ENCODE data around the gene AVPR1B. TPM values are rescaled to one million over a fixed set of nuclear protein-coding genes. Genes with fewer than 3 reads are reported as not detected.
"Not testable (repeated sequence)": the region's sequence is repeated elsewhere in the genome, so short reads cannot be mapped to it uniquely, and the experiment has no call there.

Gene AVPR1B
- polyA plus RNA-seq, 3 donors = 0.90 to 1.6 (median 1.2) TPM

GRCh38 chr1:206083750-206084149, 33.4 kb downstream of the AVPR1B start:
- DNase-seq = no peak

GRCh38 chr1:206082831-206083695, 34.1 kb downstream of the AVPR1B start:
- DNase-seq = no peak

- no peak for DNase-seq
These were observed 35.3 kb downstream of the AVPR1B start for GRCh38 chr1:206081856-206082255.

DNA sequence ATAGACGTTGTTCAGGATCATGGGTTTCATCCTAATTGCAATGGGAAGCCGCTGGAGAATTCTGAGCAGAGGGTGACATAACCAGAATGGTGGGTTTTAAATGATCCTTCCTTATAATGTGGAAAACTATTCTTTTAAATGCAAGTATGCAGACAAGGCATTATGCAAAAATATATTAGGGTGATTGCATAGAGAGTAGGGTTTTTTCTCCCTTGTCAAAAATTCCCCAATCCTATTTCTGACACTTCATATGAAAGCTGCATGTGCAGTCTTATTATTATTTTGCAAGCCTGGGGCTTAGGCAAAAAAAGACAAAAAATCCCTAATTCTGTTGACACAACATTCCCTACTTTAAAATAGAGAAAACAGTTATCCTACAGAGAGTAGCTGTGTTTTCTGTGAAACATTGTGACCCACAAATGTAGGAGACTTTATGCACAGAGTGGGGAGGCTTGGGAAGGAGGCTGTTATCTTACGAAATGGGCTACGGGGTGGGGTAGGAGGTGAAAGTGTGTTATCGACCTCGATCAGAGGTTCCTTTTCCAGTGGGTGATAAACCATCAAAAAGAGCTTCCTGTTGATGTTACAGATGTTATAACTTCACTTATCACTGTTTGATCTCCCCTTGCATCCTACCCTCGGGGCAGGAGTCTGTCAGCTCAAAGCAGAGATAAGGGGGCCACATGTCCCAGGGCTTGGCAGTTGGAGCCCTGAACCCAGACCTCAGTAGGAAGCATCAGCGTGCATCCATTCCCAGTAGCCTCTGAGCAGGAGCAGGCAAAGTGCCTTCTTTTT, 37.0 kb downstream of the AVPR1B start:
- DNase-seq = no peak

- no peak for DNase-seq
These were observed 38.1 kb downstream of the AVPR1B start for GRCh38 chr1:206079135-206079534.

GRCh38 chr1:206075786-206076755, 41.1 kb downstream of the AVPR1B start:
- DNase-seq = no peak

GRCh38 chr1:206074839-206075238, 42.3 kb downstream of the AVPR1B start:
- DNase-seq = no peak

DNA sequence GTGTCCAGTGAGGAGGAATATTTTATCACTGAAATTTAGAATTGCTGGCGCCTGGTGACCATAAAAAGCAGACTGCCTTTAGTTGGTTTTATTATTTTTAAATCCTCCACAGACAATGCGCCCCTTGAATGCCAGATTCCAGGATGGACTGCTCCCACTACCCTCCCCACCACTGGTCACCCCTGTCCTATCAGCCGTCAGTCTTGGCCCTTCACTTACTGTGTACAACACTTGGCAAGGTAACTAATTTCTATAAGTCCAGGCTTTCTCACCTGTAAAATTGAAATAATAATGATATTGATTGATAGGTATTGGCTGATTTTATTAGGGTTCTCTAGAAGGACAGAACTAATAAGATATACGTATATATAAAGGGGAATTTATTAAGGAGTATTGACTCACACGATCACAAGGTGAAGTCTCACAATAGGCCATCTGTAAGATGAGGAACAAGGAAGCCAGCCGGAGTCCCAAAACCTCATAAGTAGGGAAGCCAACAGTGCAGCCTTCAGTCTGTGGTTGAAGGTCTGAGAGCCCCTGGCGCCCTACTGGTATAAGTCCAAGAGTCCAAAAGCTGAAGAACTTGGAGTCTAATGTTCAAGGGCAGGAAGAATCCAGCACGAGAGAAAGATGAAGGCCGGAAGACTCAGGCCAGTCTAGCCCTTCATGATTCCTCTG, 46.4 kb downstream of the AVPR1B start:
- DNase-seq = no peak

DNA sequence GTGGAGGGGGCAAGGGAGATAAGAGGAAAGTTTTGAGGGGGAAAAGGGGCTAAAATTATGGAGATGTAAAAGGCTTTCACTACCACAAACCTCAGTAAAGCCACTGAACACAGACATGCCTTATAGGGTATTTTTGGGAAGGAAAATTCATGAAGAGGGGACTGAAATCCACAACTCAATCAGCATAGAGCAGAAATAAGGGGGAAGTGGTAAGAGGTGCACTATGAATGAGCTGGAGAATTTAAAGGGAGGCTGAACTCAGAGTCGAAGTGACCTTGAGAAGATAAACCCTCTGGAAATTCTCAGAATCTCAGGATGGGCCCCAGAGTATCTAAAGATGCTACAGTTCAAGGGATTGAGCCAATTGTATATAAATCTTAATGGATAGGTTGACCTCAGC, 48.9 kb downstream of the AVPR1B start:
- no peak for DNase-seq

- no peak for DNase-seq
These were observed 49.5 kb downstream of the AVPR1B start for GRCh38 chr1:206067486-206068227.

DNA sequence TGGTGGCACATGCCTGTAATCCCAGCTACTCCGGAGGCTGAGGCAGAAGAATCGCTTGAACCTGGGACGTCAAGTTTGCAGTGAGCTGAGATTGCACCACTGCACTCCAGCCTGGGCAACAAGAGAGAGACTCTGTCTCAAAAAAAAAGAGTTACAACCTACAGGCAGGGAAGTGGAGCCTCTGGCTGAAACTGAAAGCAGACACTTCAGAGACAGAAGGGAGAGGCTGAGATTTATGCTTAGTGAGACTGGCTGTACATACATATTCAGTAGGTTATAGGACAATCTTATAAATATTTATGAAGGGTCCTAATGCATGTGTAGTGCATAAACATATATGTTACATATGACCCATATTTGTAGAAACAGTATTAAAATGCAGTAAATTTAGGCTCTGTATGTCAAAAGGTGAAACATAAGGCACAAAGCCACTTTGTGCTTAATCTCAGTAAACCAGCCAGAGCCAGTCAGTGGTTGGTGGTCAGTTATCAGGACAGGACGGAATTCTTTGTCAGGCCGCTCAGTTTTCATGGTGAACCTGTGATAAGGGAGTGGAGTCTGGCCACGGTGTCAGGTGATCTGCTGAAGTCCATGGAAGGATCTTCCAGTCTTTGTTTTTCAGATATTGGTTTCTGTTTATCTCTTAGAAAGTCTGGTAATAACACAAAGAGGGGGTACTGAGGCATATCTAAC, 50.6 kb downstream of the AVPR1B start:
- no peak for DNase-seq

- no peak for DNase-seq
These were observed 51.5 kb downstream of the AVPR1B start for GRCh38 chr1:206065547-206066145.

- DNase-seq = not testable (repeated sequence)
These were observed 52.7 kb downstream of the AVPR1B start for GRCh38 chr1:206064501-206064900.

DNA sequence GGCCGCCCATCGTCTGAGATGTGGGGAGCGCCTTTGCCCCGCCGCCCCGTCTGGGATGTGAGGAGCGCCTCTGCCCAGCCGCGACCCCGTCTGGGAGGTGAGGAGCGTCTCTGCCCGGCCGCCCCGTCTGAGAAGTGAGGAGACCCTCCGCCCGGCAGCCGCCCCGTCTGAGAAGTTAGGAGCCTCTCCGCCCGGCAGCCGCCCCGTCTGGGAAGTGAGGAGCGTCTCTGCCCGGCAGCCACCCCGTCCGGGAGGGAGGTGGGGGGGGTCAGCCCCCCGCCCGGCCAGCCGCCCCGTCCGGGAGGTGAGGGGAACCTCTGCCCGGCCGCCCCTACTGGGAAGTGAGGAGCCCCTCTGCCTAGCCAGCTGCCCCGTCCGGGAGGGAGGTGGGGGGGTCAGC, 53.2 kb downstream of the AVPR1B start:
- not testable (repeated sequence) for DNase-seq

DNA sequence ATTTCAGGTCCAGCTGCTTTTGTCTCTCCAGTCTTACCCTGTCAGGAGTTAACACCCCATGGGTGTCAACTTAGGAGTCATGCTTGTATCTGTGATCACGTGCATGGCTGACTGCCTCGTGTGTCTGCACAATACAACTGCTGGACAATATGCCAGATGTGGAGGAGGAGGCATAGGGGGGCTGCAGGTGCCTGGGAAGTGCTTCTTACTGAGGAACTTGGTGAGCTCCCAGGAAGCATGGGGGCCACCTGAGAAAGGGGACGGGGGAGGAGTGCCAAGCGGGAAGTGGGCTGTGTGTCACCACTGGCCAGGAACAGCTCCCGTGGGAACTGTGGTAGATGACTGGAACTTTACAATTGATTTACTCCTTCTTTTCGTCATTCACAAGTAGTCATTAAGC, 54.7 kb downstream of the AVPR1B start:
- DNase-seq = no peak

GRCh38 chr1:206060844-206061243, 56.3 kb downstream of the AVPR1B start:
- DNase-seq = no peak

All from renal pelvis (tissue), 4 donors.